Prostate gland (tissue), 2 donors: ENCODE data around the gene GLYATL2.

Source experiments
- CTCF ChIP-seq, 4 experiments: fragments of 200-600 bp in 2 of 4; fragments of 450-650 bp in 2 of 4; sonication (generic) in 2 of 4; IDR thresholded peaks; 1 replicate in 3 of 4; 2 replicates in 1 of 4; pipeline ENCODE4 v1.5.1; 2016 to 2019; ENCODE audit warnings: antibody characterized with exemption in 4 of 4, mild to moderate bottlenecking in 2 of 4, moderate library complexity in 2 of 4
- POLR2A ChIP-seq: fragments of 450-650 bp; IDR thresholded peaks from one replicate; pipeline ENCODE4 v1.6.1; 2016; ENCODE audit warnings: antibody characterized with exemption, mild to moderate bottlenecking
- POLR2AphosphoS5 ChIP-seq: sonication (generic); formaldehyde crosslinking; IDR thresholded peaks from one replicate; pipeline ENCODE4 v1.6.1; 2017; ENCODE audit warnings: antibody characterized with exemption

GRCh38 chr11:58880625-58881024 lies 36.1 kb upstream of the GLYATL2 start:
- TF ChIP-seq CTCF (IDR thresholded peaks at IDR 0.05) = no peak
- TF ChIP-seq POLR2AphosphoS5 = no peak
- no peak for TF ChIP-seq POLR2A
